Left lobe of liver (tissue), 2 donors: ENCODE results near the gene BACE2. TPM values are rescaled to one million over a fixed set of nuclear protein-coding genes. Genes with fewer than 3 reads are reported as not detected.

ENCODE experiments used
- ATAC-seq: fragments of 200-7000 bp; cut with Tn5 transposase; one replicate; pipeline ENCODE4 v1.9.1; 2020; ENCODE audit warnings: mild to moderate bottlenecking, moderate library complexity
- DNase-seq: peaks from one replicate; pipeline ENCODE4 v3.0.0-alpha.2; 2020; ENCODE audit warnings: low spot score
- total RNA-seq: library from RNA; stranded (reverse); gene quantifications from one replicate; pipeline ENCODE4 v1.2.1, GENCODE V29; 2021
- donor health status: DM: no; HTN: no; CAD: no; lungs with moderate emphysema.
- donor health status: DM: no; HTN: yes; CAD: no.

Gene BACE2
- total RNA-seq, 1 donor from 2014 or later: 4.1 TPM

DNA sequence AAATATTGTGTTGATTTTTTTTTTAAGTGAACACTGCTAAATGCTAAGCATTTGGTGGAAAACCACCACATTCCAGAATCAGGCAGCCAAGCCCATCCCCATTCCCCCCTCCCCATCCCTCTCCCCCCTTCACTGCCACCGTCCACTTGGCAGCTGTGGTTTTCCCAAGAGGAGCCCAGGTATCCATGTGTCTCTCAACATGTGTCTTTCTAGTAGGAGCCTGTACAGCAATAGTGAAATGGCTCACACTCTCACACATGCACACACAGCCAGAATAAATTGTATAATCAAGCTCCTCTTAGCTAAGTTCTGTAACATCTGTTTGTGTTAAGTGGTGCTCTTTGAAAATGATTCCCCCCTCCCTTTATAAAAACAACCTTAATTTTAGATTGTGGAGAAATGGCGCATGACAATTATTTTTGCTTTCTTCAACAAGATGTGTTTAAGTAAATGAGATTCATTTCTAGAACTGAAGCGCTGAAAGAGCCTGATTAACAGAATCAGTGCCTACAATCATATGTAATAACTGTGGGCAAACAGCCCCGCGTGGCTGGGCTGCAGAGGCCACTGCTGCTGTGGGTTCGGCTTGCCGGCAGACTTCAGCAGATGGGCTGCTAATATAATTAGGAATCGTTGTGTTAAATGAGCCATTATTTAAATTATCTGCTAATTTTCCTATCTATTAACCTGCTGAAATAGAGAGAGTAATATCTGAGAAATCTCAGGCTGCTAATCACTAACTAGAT is 43.3 kb downstream of the BACE2 start:
- ATAC-seq (no peak), DNase-seq (no peak)

DNA sequence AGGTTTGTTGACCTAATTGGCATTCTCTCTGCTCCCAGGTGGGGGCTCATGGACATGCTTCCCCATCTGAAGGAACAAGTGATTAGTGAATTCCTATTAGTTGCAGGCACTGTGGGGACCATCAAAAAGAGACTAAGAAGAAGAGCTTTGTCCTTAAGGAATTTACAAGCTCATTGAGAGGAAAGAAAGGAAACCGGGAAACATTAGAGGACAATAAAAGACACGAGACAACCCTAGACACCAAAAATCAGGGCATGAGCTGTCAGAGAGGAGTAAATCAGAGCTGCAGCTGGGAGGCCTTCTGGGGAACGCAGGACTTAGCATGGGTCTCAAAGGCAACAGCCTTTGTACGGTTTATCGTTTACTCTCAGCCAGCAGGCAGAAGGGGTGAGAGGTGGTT is 45.1 kb downstream of the BACE2 start:
- no peak for ATAC-seq
- DNase-seq: no peak

DNA sequence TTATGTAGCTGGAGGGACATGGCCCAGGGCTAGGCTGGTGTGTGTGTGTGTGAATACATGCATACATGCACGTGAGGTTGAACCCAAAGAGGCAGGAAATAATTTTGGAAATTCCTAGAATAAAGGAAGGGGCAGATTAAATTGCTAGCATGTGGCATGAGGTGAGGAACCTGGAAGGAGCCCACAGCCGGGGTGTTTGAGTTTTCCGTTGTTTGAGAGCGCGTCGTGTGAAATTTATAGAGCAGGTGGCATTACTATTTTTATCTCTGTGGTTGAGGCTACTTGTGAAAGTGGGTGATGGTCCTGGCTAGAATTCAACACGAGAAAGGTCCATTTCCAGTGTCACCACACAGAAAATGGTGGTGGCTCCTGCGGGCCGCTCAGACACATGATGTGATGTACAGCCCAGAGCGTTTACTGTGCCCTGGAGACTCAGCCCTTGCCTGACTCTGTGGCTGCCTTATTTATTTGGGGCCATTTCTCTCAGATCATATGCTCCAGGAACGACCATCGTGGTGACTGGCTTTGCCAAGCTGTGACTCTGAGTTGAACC is 48.0 kb downstream of the BACE2 start:
- ATAC-seq: no peak
- DNase-seq: no peak

DNA sequence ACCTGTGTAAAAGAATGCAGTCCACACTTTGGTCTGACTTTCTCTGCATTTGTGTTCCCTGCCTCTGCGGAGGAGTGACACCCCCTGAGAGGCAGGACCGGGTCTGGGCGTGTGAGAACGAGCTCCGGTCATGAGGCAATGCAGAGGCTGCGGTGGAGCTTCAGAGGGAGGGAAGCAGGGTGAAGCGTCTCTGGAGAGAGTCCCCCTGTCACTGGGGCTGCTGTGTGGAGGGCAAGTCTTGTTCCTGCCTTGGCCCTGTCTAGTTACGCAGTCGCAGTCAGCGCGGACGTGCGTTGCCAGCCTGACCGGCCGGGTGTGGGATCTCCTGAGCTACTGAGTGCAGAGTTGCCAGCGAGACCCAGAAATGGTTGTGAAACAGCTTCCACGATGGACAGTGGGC is 48.5 kb downstream of the BACE2 start:
- no peak for ATAC-seq
- DNase-seq: no peak

DNA sequence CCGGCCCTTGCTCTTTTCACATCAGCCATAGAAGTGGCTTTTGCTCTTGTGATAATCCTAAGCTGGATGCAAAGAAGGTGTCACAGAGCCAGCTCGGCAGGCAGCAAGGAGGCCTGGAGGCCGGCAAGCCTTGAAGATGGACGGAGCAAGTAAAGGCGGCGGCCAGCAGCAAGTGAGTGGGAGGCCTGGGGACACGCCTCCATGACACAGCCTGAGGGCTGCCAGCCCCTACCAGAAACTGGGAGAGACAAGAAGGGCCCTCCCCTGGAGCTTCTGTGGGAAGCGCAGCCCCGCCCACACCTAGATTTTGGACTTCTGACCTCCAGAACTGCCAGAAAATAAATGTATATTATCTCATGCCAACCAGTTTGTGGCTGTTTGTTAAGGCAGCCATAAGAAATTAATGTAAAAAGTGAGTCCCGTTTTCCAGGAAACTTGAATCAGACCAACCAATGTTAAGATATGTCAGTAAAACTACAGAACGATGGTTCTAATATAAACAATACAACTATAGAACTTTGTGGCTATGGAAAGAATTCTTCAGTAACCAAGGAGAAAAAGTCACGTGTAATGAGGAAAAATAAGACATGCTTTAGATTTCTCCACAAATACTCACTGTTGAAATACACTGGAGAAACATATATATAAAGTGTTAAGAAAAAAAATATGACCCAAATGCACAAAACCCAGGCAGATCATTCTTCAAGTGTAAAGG is 49.9 kb downstream of the BACE2 start:
- DNase-seq (no peak), ATAC-seq (no peak)

DNA sequence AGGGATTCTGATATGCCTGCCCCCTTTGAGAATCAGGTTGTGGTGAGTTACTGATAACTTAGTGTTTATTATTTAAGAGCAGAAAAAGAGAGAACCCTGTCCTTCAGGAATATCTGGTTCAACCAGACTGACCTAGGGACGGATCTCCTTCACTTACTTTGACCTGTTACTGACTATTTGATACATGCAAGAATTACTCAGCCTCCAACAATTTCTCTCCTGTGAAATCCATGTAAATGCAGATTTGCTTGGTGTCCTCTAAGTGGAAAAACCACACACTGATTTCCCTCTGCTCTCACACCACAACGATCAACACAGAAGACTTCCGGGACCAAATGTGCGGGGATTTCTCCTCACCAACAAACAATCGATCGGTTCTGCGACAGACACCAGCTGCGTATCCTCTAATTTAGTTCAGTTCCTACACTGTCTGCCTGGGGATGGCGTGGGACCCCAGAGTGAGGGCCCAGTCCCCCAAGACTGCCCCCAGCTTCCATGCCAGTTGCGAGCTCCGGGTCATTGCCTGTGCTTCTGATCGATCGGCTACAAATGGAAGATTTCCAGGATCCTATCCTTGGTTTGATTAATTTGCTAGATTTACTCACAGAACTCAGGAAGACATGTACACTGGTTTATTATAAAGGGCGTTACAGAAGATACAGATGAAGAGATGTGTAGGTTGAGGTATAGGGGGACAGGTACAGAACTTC is 51.7 kb downstream of the BACE2 start:
- ATAC-seq (no peak), DNase-seq (no peak)

DNA sequence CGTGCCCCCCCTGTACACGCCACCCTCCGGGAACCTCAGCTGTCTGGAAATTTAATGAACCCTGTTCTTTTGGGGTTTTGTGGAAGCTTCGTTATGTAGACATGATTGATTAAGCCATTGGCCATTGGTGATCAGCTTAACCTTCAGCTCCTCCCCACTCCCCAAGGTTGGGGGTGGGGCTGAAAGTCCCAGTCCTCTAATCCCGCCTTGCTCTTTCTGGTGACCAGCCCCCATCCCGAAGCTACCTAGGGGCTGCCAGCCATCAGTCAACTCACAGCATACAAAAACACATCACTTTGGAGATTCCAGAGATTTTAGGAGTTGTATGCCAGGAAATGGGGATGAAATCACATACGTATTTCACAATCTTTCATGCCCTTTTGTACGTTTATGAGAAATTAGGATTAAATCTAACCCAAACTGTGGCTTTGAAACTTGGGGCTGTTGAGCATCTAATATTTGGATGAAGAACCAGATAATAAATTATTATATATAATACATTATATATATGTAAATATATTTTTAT is 52.3 kb downstream of the BACE2 start:
- ATAC-seq (no peak), DNase-seq (no peak)

DNA sequence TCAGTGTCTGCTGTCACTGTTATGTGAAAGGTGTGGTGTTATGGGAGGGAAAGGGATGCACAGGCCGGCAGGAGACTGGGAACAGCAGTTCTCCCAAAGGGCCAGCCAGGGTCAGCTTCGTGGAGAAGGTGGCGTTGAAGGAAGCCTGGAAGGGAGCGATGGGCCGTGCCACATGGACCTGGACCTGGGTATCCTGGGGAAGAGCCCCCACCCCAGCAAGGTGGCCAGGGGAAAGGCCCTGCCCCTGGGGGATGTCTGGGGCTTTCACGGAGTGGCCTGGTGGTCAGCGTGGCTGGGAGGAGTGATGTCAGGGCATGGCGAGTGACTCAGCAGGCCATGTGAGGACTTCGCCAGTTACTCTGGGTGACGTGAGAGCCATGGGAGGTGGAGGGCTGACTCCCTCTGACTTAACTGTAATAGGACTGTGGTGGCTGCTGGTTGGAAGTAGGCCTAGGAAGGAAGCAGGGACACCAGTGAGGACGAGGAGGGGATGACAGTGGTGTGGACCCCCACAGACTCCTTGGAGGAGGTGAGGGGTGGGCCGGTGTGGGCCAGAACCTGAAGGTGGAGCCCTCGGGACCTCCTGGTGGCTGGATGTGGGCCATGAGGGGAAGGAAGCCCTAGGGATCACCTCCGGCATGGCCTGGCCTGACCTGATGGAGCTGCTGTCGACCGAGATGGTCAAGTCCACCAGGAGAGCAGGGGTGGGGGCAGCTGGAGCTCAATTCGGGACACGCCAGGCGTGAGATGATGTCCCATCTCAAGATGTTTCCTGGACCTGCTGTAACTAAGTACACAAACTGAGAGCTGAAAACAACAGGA is 54.5 kb downstream of the BACE2 start:
- DNase-seq (no peak), ATAC-seq (no peak)

DNA sequence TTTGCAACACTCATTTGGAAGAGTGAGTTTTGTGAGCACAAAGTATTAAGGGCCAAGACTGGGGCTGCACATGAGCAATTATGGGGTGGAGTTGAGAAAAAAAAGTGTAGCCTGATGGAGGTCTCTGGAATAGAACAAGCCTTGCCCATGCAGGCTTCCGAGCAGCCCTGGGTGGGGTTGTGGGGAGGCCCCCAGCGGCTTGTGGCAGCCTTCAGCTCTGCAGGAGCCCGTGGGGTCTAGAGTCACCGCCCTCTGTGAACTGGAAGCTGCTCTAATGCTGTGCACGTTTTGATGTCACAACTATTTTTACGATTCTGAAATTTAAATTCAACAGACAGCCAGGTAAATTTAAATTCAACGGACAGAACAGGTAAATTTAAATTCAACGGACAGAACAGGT is 58.9 kb downstream of the BACE2 start:
- DNase-seq: no peak
- ATAC-seq: no peak

DNA sequence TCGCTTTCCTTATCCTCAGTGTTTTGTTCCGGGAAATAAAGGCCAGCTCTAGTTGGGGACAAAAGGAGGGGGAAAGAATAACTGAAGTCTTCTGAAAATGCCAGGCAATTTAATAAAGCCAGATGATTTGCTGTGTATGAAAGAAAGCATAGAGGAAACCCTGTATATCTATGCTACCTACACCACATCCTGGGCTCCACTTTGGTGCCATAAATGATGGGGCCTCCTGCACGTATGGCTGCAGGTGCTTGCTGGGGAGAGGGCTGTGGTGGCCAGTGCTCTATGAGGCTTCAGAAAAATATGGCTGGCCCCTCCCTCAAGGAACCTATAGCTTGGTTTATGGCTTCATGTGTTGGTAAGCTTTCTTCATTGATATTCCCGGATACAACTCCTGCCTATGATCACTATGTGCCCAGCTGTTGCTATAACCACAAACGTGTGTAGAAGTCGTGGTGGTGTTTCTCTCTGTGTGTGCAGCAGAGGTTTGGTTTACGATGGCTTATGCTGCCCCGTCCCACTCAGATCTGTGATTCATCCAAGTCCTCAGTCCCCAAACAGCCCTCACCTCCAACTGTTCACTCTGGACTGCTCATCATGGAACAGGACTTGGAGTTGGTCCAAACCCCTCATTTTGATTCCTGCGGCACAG is 59.5 kb downstream of the BACE2 start:
- DNase-seq (no peak), ATAC-seq (no peak)

DNA sequence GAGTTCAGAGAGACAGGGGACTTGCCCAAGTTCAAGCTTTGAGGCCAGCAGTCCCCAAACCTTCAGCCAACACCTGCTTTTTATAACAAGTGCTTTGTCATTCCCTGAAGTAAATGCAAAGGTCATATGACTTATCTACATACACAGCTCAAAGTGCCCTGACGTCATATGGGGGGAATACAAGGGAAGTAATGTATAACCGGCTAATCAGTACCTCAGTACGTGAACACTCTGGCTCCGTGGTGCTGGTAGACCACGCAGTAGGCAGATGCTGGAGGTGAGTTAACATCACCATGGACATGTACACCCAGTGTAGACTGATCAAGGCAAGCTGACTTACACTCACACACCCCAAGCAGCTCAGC is 60.0 kb downstream of the BACE2 start:
- ATAC-seq (no peak), DNase-seq (no peak)

DNA sequence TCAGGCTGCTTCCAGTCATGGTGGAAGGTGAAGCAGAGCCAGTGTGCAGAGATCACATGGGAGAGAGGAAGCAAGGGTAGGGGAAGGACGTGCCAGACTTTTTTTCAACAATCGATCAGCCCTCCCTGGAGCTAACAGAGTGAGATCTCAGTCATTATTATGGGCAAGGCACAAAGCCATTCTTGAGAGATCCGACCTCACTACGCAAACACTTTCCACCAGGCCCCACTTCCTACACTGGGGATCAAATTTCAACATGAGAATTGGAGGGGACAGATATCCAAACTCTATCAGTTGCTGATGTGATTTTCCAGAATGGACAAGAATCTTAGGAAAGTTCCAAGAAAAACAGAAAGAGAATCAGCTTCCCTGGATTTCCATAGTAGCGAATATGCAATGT is 60.5 kb downstream of the BACE2 start:
- no peak for DNase-seq
- no peak for ATAC-seq

DNA sequence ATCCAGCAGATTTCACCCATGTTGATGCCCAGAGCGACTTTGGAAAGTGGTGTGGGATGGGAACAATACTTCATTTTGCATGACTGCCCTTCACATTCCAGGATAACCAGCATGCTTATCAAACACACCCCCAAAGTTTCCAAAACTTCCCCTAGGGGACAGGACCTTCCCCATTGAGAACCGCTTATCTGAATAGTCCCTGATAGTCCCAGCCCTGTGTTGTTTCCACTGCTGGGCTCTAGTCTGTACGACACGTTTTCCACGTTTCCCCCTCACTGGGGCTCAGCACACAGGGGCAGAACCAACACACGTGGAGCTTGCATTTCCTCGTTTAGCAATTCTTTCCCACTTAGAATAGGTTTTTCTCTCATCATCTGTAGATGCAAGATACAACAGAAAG is 61.0 kb downstream of the BACE2 start:
- DNase-seq: no peak
- ATAC-seq: no peak

DNA sequence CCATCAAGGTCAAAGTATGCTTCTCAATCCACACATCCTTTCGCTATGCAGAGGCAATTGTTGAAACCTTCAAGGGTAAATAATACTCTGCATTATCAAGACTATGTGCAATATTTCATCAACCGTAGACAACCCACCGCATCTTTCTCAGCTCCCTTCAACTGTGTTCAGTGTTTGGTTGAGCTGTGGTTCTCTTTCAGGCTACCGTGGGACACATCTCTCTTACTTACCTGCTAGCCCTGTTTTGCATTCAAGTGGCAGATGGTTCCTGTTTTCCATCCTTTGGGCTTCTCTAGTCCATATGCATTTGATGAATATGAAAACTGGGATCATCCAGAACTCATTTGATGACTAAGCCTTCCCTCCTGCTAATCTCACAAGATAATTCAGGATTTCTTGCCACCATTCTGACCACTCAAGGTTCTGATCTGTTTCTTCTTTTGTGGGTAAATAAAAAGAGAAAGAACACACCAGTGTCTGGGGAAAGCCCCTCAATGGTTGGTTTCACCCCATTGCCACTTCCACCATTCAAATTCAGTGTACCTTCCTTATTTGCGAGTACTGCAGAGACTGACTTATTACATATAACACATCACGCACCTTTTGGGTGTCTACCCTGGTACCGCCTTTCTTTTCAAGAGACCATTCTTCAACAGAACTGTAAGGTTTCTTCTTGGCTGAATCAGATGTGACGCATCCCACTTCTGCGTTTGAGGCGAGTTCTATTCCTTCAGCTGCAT is 61.7 kb downstream of the BACE2 start:
- no peak for ATAC-seq

DNA sequence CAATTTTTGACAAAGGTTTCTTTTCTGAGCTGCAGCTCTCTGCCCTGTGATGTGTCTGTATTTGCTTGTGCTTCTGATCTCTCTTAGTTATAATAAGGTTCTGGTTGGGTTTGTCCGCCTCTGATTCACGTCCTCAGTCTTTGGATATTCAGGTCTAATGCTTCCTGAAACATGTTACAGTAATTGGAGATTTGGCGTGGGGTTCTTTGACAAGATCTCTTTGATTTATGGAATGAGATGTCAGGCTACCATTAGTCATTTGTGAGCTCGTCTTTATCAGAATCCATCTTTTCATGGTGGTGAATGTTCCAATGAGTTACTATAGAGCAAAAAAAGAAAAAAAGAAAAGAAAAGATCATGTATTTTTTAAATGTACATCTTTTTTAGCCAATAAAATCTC is 62.5 kb downstream of the BACE2 start:
- ATAC-seq (no peak), DNase-seq (no peak)

More for the DNA sequence above, 61.7 kb downstream of the BACE2 start:
- DNase-seq: no peak

DNA sequence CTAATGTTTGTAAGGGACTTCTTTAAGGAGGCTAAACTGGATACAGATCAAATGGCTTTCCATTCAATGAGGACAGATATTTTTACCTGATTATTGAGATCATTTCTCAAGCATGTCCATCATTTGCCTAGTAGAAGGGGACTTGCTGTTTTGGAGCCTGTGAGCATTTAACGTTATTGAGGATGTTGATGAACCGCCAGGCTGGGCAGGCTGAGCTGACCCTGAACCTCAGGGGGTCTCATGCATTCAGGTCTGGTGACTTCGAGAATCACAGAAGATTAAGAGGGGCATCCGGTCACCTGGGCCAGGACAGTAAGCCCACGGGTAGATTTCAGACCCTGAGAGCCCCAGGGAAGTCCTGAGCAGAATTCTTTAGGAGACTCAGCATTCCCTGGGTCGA is 63.1 kb downstream of the BACE2 start:
- ATAC-seq: no peak
- DNase-seq: no peak

DNA sequence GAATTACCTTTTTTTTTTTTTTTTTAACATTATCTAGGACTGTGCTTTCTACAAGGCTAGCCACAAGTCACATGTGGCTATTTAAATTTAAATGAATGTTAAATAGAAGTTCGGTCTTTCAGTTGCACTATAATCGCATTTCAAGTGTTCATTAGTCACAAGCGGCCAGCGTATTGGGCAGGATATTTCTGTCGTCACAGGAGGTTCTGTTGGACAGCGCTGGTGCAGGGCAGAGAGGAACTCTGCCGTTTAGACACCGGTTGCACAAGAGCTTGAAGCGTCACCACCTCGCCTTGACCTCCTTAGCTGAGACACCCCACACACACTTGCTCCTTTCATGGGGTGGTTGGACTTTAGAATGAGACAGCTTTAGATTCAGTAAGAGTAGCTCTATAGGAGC is 64.1 kb downstream of the BACE2 start:
- ATAC-seq (no peak), DNase-seq (no peak)

DNA sequence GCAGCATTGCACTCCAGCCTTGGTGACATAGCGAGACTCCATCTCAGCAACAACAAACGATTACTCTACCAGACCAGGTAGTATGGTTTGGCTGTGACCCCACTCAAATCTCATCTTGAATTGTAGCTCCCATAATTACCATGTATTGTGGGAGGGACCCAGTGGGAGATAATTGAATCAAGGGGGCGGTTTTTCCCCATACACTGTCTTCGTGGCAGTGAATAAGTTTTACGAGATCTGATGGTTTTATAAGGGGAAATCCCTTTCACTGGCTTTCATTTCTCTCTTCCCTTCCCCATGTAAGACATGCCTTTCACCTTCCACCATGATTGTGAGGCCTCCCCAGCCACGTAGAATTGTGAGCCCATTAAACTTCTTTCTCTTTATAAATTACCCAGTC is 66.0 kb downstream of the BACE2 start:
- DNase-seq (no peak), ATAC-seq (no peak)

DNA sequence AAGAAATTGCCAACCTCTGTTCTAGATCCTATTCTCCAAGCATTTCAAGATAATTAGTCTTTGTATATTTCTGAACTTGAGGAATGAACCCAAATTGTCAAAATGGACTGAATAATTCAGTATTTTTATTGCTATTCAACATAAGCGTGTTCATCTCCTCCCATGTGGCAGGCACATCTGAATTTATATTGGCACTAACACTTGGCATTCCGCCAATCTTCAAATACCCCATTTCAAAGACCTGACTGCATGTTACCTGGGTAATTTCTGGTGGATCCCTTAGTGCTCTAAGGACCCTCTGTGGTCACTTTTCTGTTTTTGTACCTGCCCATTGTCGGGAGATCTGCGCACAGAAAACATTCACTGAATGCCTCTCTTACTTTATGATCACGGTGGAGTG is 66.6 kb downstream of the BACE2 start:
- no peak for DNase-seq
- no peak for ATAC-seq

DNA sequence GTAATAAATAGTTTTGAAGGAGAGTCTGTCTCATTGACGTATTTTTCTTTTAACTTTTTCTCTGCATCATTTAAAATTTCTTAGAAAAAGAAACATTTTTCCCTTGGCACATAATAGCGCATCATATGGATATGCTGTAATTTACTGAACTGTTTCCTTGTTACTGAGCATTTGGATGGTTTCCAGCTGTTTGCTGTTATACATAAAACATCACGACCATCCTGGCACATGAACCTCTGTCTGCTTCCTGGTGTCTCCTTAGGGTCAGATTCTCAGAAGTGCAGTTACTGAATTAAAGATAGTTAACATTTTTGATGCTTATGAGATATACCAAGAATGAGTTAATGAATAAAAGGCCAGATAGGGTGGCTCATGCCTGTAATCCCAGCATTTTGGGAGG is 67.2 kb downstream of the BACE2 start:
- ATAC-seq (no peak), DNase-seq (no peak)
